ENCODE results near the gene DNAI2.

DNAI2 gene

DNA sequence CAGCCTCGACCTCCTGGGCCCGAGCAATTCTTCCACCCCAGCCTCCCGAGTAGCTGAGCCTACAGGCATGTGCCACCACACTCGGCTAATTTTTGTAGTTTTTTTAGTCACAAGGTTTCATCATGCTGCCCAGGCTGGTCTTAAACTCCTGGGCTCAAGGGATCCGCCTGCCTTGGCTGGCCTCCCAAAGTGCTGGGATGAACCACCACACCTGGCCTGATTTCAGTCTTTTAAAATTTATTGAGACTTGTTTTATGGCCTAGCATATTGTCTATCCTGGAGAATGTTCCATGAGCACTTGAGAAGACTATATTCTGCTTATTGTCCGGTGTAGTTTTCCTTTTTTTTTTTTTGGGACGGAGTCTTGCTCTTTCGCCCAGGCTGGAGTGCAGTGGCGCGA lies 18.5 kb downstream of the DNAI2 start:
- Histone ChIP-seq H3K27me3 (replicated peaks in 2 of 5; ENCODE audit: control insufficient read depth in 4 of 5, insufficient read depth in 5 of 5, low read length in 4 of 5) (no peaks in the 10 kb centered on the region), H3K4me1 (ENCODE audit: control extremely low read depth in 1 of 4, control insufficient read depth in 4 of 4, insufficient read depth in 4 of 4, low read length in 3 of 4) (peaks cover 0 to 5% (median 0%) of the 10 kb centered on the region in 4 experiments), H3K4me3 (ENCODE audit: control insufficient read depth in 1 of 7, extremely low read depth in 1 of 7, insufficient read depth in 4 of 7, low read depth in 2 of 7, low read length in 6 of 7) (no peak overlapping the region), H3K36me3 (ENCODE audit: control insufficient read depth in 4 of 4, insufficient read depth in 4 of 4, low read length in 3 of 4) (no peaks in the 10 kb centered on the region), H3K27ac (ENCODE audit: insufficient read depth in 1 of 2, low read depth in 1 of 2, low read length in 2 of 2, poor library complexity in 1 of 2, severe bottlenecking in 2 of 2) (no peak overlapping the region), H3K9me3 (ENCODE audit: control extremely low read depth in 1 of 5, control insufficient read depth in 4 of 5, insufficient read depth in 2 of 5, low read depth in 1 of 5, low read length in 4 of 5) (peaks cover 0 to 3% (median 0%) of the 10 kb centered on the region in 5 experiments)
- no peak for DNase-seq
- ChIA-PET CTCF (no interaction called here), POLR2A (no interaction called here)
- 98% methylated on average over 9 of the region's 10 CpGs for WGBS (ENCODE audit: insufficient coverage)

DNA sequence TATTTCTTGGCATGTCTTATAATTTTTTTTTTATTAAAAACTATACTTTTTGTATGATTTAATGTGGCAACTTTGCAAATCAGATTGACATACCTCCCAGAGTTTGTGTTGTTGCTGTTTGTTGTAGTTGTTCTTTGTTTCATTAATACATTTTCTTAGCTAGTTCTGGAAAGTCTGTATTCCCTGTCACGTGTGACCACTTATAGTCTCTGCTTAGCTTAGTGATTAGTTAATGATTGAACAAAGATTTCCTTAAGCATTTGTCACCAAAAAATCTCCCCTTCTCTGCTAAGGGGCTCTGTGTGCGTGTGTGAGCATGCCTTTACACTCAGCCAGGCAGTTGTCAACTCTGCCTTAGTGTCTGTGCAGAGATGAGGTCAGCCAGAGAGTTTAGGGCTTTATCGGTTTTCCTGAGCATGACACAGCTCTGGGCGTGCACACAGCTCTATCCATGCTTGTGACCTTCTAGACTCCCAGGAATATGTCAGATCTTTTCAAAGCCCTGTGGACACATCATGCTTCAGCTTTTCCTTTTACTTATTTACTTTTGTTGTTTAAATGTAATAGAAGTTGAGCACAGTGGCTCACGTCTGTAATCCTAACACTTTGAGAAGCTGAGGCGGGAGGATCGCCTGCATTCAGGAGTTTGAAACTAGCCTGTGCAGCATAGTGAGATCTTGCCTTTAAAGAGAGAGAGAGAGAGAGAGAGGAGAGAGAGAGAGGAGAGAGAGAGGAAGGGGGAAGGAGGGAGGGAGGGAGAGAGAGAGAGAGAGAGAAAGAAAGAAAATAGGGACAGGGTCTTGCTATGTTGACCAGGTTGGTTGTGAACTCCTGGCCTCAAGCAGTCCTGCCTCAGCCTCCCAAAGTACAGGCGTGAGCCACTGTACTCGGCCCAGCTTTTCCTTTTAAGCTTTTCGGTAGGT lies 21.9 kb downstream of the DNAI2 start:
- peak overlapping the region in 1 of 2 experiments; percentile 44 for H3K27ac ChIP-seq (ENCODE audit: insufficient read depth in 1 of 2, low read depth in 1 of 2, low read length in 2 of 2, poor library complexity in 1 of 2, severe bottlenecking in 2 of 2)
- H3K4me1 ChIP-seq (ENCODE audit: control extremely low read depth in 1 of 4, control insufficient read depth in 4 of 4, insufficient read depth in 4 of 4, low read length in 3 of 4): peaks cover 0 to 5% (median 0%) of the 10 kb centered on the region in 4 experiments
- no peak overlapping the region for H3K4me3 ChIP-seq (ENCODE audit: control insufficient read depth in 1 of 7, extremely low read depth in 1 of 7, insufficient read depth in 4 of 7, low read depth in 2 of 7, low read length in 6 of 7)
- POLR2A ChIA-PET: interaction anchor here (0.7 kb wide), 1 partner anchor 74 kb away, joined by 3 read pairs; no protein-coding TSS in a partner anchor
- no peaks in the 10 kb centered on the region for H3K36me3 ChIP-seq (ENCODE audit: control insufficient read depth in 4 of 4, insufficient read depth in 4 of 4, low read length in 3 of 4)
- peaks cover 0 to 3% (median 0%) of the 10 kb centered on the region in 5 experiments for H3K9me3 ChIP-seq (ENCODE audit: control extremely low read depth in 1 of 5, control insufficient read depth in 4 of 5, insufficient read depth in 2 of 5, low read depth in 1 of 5, low read length in 4 of 5)
- no peaks in the 10 kb centered on the region for H3K27me3 ChIP-seq (replicated peaks in 2 of 5; ENCODE audit: control insufficient read depth in 4 of 5, insufficient read depth in 5 of 5, low read length in 4 of 5)
- CTCF ChIA-PET: interaction anchor here (0.8 to 4.8 kb wide), 26 partner anchors 9 to 161 kb away, joined by 3 to 31 read pairs (median 4); partner anchors contain the start of gene TTYH2
- 85% methylated on average over 8 of the region's 10 CpGs for WGBS (ENCODE audit: insufficient coverage)
- DNase-seq: no peak

DNA sequence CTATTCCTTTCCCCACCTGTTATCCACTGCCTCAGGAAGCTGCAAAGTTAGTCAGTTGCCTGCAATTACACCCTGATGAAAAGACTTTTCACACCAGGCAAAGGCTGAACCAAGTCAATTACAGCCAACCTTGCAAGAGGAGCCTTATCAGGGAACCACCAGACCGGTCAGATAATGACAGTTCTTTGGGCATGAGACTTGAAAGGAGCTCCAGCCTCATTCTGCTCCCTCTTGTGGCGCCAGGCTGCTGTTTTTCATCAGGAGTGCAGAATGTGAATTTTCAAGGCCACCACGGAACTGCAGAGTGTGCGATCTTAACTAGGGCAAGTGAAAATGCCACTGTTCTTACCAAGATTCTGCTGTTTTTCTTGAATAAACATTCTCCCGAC lies 22.5 kb downstream of the DNAI2 start:
- H3K27me3 ChIP-seq (replicated peaks in 2 of 5; ENCODE audit: control insufficient read depth in 4 of 5, insufficient read depth in 5 of 5, low read length in 4 of 5): no peaks in the 10 kb centered on the region
- no peak overlapping the region for H3K4me3 ChIP-seq (ENCODE audit: control insufficient read depth in 1 of 7, extremely low read depth in 1 of 7, insufficient read depth in 4 of 7, low read depth in 2 of 7, low read length in 6 of 7)
- ChIA-PET CTCF (interaction anchor here (0.8 to 4.8 kb wide), 23 partner anchors 9 to 161 kb away, joined by 3 to 31 read pairs (median 4); partner anchors contain the start of gene TTYH2), POLR2A (no interaction called here)
- H3K27ac ChIP-seq (ENCODE audit: insufficient read depth in 1 of 2, low read depth in 1 of 2, low read length in 2 of 2, poor library complexity in 1 of 2, severe bottlenecking in 2 of 2): peak overlapping the region in 1 of 2 experiments; percentile 44
- DNase-seq: peak; percentile 82 to 88 (median 84)
- H3K36me3 ChIP-seq (ENCODE audit: control insufficient read depth in 4 of 4, insufficient read depth in 4 of 4, low read length in 3 of 4): no peaks in the 10 kb centered on the region
- 2% methylated on average over 5 of the region's 5 CpGs for WGBS (ENCODE audit: insufficient coverage)
- peaks cover 0 to 8% (median 0%) of the 10 kb centered on the region in 4 experiments for H3K4me1 ChIP-seq (ENCODE audit: control extremely low read depth in 1 of 4, control insufficient read depth in 4 of 4, insufficient read depth in 4 of 4, low read length in 3 of 4)
- peaks cover 0 to 3% (median 0%) of the 10 kb centered on the region in 5 experiments for H3K9me3 ChIP-seq (ENCODE audit: control extremely low read depth in 1 of 5, control insufficient read depth in 4 of 5, insufficient read depth in 2 of 5, low read depth in 1 of 5, low read length in 4 of 5)

DNA sequence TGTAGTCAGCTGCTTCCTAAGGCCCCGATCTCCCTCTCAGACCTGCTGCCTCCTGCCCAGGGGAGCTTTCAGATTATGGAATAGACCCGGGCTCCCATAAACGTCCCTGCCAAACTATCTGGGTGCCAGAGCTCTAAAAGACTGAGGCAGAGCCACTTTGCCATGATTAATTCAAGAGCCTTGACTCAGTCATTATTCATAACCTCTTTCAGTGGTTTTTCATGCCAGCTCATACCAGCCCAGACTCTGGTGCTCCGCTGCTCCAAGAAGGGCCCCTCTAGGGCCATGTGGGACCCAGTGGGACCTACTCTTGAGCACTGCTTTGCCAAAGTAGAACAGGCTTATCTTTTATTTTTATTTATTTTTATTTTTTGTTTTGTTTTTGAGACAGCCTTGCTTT lies 23.9 kb downstream of the DNAI2 start:
- POLR2A ChIA-PET: no interaction called here
- no peak for DNase-seq
- Histone ChIP-seq H3K36me3 (ENCODE audit: control insufficient read depth in 4 of 4, insufficient read depth in 4 of 4, low read length in 3 of 4) (no peaks in the 10 kb centered on the region), H3K9me3 (ENCODE audit: control extremely low read depth in 1 of 5, control insufficient read depth in 4 of 5, insufficient read depth in 2 of 5, low read depth in 1 of 5, low read length in 4 of 5) (peaks cover 0 to 3% (median 0%) of the 10 kb centered on the region in 5 experiments), H3K4me1 (ENCODE audit: control extremely low read depth in 1 of 4, control insufficient read depth in 4 of 4, insufficient read depth in 4 of 4, low read length in 3 of 4) (peaks cover 0 to 8% (median 0%) of the 10 kb centered on the region in 4 experiments), H3K4me3 (ENCODE audit: control insufficient read depth in 1 of 7, extremely low read depth in 1 of 7, insufficient read depth in 4 of 7, low read depth in 2 of 7, low read length in 6 of 7) (no peak overlapping the region), H3K27me3 (replicated peaks in 2 of 5; ENCODE audit: control insufficient read depth in 4 of 5, insufficient read depth in 5 of 5, low read length in 4 of 5) (no peaks in the 10 kb centered on the region), H3K27ac (ENCODE audit: insufficient read depth in 1 of 2, low read depth in 1 of 2, low read length in 2 of 2, poor library complexity in 1 of 2, severe bottlenecking in 2 of 2) (no peak overlapping the region)
- CTCF ChIA-PET: interaction anchor here (0.7 to 4.8 kb wide), 11 partner anchors 10 to 235 kb away, joined by 3 to 42 read pairs (median 4); partner anchors contain the start of genes BTBD17 and GPR142
- WGBS (ENCODE audit: insufficient coverage): 93% methylated on average over 3 of the region's 4 CpGs

DNA sequence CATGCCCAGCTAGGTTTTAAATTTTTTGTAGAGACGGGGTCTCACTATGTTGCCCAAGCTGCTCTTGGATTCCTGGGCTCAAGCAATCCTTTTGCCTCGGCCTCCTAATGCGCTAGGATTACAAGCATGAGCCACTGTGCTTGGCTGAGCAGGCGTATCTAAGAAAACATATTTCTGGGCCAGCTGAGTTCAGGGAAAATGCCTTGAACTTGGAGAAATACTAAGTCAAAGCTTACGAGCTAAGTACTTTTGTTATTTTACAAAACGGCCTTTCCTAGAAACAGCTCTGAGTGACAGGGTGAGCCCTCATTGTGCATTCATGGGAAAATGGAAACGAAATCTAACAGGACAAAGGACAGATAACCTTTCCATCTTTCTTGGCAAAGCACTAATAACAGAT lies 24.7 kb downstream of the DNAI2 start:
- WGBS (ENCODE audit: insufficient coverage): 98% methylated on average over 6 of the region's 7 CpGs
- peaks cover 0 to 8% (median 0%) of the 10 kb centered on the region in 4 experiments for H3K4me1 ChIP-seq (ENCODE audit: control extremely low read depth in 1 of 4, control insufficient read depth in 4 of 4, insufficient read depth in 4 of 4, low read length in 3 of 4)
- no peaks in the 10 kb centered on the region for H3K27me3 ChIP-seq (replicated peaks in 2 of 5; ENCODE audit: control insufficient read depth in 4 of 5, insufficient read depth in 5 of 5, low read length in 4 of 5)
- peaks cover 0 to 3% (median 0%) of the 10 kb centered on the region in 5 experiments for H3K9me3 ChIP-seq (ENCODE audit: control extremely low read depth in 1 of 5, control insufficient read depth in 4 of 5, insufficient read depth in 2 of 5, low read depth in 1 of 5, low read length in 4 of 5)
- DNase-seq: no peak
- CTCF ChIA-PET: interaction anchor here (0.7 to 4.8 kb wide), 15 partner anchors 8 to 234 kb away, joined by 3 to 42 read pairs (median 4); partner anchors contain the start of genes BTBD17 and GPR142
- POLR2A ChIA-PET: no interaction called here
- H3K36me3 ChIP-seq (ENCODE audit: control insufficient read depth in 4 of 4, insufficient read depth in 4 of 4, low read length in 3 of 4): no peaks in the 10 kb centered on the region
- no peak overlapping the region for H3K27ac ChIP-seq (ENCODE audit: insufficient read depth in 1 of 2, low read depth in 1 of 2, low read length in 2 of 2, poor library complexity in 1 of 2, severe bottlenecking in 2 of 2)
- H3K4me3 ChIP-seq (ENCODE audit: control insufficient read depth in 1 of 7, extremely low read depth in 1 of 7, insufficient read depth in 4 of 7, low read depth in 2 of 7, low read length in 6 of 7): no peak overlapping the region

DNA sequence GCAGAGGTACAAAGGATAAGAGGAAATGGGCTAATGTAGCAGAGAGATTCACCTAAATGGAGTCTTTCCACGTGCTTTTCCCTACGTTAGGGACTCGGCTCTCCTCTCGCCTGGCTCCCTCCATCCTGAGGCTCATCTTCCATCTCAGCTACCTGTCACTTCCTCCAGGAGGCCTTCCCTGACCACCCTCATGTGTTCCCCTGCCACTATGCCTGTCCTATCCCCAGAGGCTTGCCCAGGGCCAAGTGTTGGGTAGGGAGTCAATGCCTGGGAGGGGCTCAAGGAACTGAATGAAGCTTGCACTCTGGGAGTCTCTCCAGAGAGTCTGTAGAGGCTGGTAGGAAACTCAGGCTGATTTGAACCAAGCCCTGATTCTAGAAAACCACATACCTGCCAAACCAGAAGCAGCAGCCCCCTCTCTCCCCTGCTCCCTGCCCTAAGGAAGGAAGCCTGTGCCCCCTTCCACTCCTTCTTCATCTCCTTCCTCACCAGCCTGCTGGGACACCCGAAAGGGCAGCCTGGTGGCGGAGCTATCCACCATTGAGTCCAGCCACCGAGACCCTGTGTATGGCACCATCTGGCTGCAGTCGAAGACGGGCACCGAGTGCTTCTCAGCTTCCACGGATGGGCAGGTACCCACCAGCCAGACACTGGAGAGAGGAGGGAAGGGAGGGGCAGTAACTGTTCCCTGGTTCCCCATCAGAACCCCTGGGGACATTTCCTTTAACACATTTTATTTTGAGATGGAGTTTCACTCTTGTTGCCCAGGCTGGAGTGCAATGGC lies 25.4 kb downstream of the DNAI2 start:
- no peak for DNase-seq
- no peaks in the 10 kb centered on the region for H3K27me3 ChIP-seq (replicated peaks in 2 of 5; ENCODE audit: control insufficient read depth in 4 of 5, insufficient read depth in 5 of 5, low read length in 4 of 5)
- H3K4me1 ChIP-seq (ENCODE audit: control extremely low read depth in 1 of 4, control insufficient read depth in 4 of 4, insufficient read depth in 4 of 4, low read length in 3 of 4): peaks cover 0 to 8% (median 0%) of the 10 kb centered on the region in 4 experiments
- POLR2A ChIA-PET: no interaction called here
- 89% methylated on average over 10 of the region's 11 CpGs for WGBS (ENCODE audit: insufficient coverage)
- H3K36me3 ChIP-seq (ENCODE audit: control insufficient read depth in 4 of 4, insufficient read depth in 4 of 4, low read length in 3 of 4): no peaks in the 10 kb centered on the region
- H3K27ac ChIP-seq (ENCODE audit: insufficient read depth in 1 of 2, low read depth in 1 of 2, low read length in 2 of 2, poor library complexity in 1 of 2, severe bottlenecking in 2 of 2): no peak overlapping the region
- peaks cover 0 to 3% (median 0%) of the 10 kb centered on the region in 5 experiments for H3K9me3 ChIP-seq (ENCODE audit: control extremely low read depth in 1 of 5, control insufficient read depth in 4 of 5, insufficient read depth in 2 of 5, low read depth in 1 of 5, low read length in 4 of 5)
- no peak overlapping the region for H3K4me3 ChIP-seq (ENCODE audit: control insufficient read depth in 1 of 7, extremely low read depth in 1 of 7, insufficient read depth in 4 of 7, low read depth in 2 of 7, low read length in 6 of 7)
- CTCF ChIA-PET: interaction anchor here (0.7 to 4.8 kb wide), 17 partner anchors 9 to 233 kb away, joined by 3 to 42 read pairs (median 4); partner anchors contain the start of genes BTBD17 and GPR142
